GM08714 (cell line): ENCODE data around the gene IL1RAPL2.
"Not testable (repeated sequence)": the region's sequence is repeated elsewhere in the genome, so short reads cannot be mapped to it uniquely, and the experiment has no call there.

ENCODE experiments used
- H3K4me3 ChIP-seq: fragments of 200-500 bp; sonication (Bioruptor generic); 2 replicates; pipeline ENCODE4 v1.5.1; 2014; ENCODE audit warnings: mild to moderate bottlenecking, low read length, inconsistent platforms
- ZNF274 ChIP-seq: IDR thresholded peaks from 2 replicates; pipeline ENCODE4 v1.6.1; 2012; ENCODE audit warnings: mild to moderate bottlenecking, low read depth, low read length

The IL1RAPL2 gene

DNA sequence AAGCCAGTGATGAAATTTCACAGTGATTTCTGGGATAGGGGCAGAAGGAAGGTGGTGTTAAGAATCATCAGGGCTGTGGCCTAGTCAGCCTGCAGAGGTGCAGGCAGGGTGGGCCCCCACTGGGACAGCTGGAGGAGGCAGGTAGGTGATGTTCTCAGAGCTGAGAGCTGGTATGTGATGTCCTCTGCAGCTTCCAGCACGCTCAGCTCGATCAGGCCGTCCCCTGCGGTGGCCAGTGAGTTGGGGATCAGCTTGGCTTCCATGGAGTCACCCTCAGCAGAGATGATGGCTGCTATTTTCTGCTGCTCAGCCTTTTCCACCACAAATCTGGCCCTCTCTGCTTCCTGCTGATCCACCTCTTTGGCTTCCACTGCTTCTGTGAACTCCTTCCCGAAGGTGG, 81.1 kb downstream of the IL1RAPL2 start:
- H3K4me3 ChIP-seq: no peak overlapping the region
- TF ChIP-seq ZNF274: no peak

DNA sequence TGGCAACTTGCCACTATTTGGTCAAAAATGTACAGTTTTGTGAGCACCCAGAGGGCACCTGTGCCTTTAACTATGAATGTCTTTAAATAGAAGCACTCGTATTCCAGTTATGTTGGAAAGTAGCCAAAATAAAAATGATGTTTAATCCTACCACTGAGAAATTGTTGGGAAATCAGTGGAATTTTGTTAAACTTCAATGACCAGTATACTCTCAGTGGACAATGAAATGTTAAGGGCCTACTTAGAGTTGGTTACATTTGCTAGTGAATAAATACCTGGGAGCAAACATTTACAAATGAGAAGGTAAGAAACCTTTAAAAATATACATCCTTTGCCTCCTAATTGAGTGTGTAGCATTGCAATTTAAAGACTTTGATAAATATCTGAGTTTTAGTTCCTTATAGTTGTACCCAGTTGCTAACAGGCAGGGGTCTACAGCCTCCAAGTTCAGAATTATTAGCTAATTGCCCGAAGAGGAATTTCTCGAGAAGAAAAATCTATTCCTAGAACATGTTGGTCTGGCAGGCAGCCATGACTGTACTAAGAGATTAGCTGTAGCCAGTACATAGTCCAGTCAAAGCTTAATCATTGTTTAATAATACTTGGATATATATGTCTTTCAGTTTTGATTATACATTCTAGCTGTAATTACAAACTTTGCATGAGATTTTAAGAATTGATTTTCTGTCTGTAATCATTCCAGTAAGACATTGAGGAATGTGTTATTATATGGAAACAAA, 93.2 kb downstream of the IL1RAPL2 start:
- TF ChIP-seq ZNF274: no peak
- no peak overlapping the region for H3K4me3 ChIP-seq

DNA sequence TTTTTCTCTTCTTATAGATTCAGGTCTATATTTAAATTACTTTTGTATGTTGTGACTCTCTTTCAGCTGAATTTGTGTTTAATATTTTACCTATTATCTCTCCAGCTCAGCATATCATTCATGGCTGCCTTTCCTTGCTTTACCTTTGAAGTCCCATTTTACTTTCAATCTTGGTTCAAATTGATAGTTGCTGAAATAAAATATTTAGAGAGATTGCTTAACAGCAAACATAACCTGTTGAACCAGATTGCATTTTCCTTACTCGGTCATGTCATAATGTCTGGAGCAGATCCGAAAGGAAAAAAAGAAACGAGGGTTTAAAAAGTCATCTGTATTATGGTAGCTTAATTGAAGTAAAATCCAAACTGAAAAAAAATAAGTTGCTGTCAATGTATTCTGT, 94.1 kb downstream of the IL1RAPL2 start:
- no peak overlapping the region for H3K4me3 ChIP-seq
- TF ChIP-seq ZNF274: no peak

DNA sequence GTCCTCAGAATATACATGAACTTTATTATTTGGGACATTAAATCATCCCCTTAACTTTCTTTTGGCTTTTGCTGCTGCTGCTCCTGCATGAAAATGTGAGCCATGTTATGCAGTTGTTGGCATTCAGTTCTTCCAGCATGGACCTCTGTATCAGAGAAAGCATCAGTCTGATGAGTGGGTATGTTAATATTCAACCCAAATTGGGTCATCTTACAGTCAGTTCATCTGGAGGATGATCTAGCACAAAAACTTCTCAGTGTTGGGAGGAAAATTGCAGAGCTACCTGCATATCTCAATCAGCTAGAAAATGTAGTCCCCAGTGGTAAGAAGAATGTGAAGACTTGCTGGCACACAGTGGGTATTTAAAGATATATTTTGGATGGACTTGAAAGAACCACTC, 96.7 kb downstream of the IL1RAPL2 start:
- no peak for TF ChIP-seq ZNF274
- H3K4me3 ChIP-seq: no peak overlapping the region

DNA sequence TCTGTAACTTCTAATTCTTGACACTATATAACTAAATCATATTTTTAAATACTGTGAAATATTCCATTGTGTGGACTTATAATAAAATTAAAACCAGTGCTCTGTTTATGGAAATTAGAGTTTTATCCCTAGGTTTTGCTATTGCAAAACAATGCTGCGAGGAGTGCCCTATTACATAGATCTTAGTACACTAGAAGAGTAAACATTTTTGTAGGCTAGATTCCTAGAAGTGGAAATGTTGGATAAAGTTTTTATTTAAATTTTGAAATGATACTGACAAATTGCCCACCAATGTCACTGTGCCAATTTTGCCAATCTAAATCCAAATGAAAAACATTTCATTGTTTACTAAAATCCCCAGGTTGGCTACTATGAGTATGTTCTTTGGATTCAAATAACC, 99.7 kb downstream of the IL1RAPL2 start:
- no peak overlapping the region for H3K4me3 ChIP-seq
- TF ChIP-seq ZNF274: no peak

DNA sequence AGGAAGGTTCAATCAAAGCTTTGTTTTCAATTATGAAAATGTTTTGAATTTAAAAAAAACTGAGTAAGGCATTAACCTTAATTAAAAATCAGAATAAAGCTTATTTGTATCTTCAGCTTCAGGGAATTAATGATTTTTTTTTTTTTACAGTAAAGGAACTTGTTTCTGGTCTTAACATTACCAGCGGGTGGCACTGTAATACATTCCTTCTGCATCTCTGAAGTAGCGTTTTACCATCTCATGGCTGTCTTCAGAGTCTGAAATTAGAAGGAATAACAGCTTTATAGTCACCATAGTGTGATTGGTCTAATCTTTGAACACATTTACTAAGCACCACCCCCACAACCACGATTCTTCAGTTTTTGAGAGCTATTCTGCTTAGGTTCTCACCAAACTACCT, 102.6 kb downstream of the IL1RAPL2 start:
- TF ChIP-seq ZNF274: no peak
- no peak overlapping the region for H3K4me3 ChIP-seq

DNA sequence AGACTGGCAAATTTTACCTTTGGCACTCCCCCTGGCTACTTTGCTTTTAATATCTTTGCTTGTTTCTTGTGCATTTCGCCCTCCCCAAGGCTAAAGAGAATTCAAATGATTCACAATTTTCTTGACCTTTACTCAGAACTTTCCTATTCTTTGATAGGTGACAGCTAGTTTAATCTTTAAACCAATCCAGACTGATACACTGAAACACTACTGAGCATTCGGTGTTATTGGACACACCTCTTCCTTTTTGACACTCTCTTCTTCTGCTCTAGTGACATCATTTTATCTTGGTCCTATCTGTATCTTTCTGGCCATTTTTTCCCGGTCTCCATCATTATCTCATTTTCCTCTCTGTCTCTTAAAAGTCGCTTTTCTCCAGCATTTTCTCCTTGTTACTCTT, 103.1 kb downstream of the IL1RAPL2 start:
- no peak for TF ChIP-seq ZNF274

DNA sequence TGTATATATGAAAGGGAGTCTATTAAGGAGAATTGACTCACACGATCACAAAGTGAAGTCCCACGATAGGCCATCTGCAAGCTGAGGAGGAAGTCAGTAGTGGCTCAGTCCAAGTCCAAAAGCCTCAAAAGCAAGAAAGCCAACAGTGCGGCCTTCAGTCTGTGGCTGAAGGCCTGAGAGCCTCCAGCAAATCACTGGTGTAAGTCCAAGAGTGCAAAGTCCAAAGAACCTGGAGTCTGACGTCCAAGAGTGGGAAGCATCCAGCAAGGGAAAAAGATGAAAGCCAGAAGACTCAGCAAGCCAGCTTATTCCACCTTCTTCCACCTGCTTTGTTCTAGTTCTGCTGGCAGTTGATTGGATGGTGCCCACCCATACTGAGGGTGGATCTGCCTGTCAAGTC, 104.1 kb downstream of the IL1RAPL2 start:
- no peak overlapping the region for H3K4me3 ChIP-seq
- no peak for TF ChIP-seq ZNF274

More for the DNA sequence above, 103.1 kb downstream of the IL1RAPL2 start:
- no peak overlapping the region for H3K4me3 ChIP-seq

DNA sequence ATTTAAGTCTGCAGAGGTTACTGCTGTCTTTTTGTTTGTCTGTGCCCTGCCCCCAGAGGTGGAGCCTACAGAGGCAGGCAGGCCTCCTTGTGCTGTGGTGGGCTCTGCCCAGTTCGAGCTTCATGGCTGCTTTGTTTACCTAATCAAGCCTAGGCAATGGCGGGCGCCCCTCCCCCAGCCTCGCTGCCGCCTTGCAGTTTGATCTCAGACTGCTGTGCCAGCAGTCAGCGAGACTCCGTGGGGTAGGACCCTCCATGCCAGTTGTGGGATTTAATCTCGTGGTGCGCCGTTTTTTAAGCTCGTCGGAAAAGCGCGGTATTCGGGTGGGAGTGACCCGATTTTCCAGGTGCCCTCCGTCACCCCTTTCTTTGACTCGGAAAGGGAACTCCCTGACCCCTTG, 111.5 kb downstream of the IL1RAPL2 start:
- not testable (repeated sequence) for H3K4me3 ChIP-seq

DNA sequence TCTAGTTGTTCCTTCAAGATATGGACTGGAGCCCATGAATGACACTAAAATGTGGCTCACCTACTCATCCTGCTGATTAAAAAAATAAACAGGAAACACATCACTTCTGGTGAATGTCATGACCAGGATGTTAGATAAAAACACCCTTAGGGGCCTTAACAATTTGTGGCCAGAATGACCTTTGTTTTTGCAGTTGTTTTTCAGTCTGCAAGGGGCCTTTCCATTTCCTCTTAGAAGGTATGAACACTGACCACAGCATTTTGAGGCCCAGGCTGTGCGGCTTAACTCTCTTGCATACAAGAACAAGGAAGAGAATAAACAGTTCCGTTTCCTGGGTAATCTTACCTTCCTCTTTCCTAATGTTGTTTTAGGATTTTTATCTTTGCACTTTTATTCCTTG, 113.2 kb downstream of the IL1RAPL2 start:
- no peak for TF ChIP-seq ZNF274
- no peak overlapping the region for H3K4me3 ChIP-seq

DNA sequence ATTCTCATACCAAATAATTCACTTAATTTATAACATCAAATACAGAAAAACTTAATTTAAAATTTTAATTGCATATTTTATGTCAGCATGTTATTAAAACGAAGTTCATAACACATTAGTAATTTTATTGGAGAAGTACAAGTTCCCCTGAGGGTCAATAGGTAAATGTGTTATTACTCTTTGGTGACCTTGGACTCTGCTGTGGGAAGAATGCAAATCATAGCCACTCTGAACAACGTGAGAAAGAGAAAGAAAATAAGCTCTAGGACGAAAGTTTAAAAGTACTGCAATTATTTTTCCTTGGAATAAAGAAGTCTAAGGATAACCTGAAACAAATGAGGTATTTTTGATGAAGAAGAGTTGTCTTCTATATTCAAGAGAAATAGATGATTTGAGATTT, 115.2 kb downstream of the IL1RAPL2 start:
- H3K4me3 ChIP-seq: no peak overlapping the region
- no peak for TF ChIP-seq ZNF274

DNA sequence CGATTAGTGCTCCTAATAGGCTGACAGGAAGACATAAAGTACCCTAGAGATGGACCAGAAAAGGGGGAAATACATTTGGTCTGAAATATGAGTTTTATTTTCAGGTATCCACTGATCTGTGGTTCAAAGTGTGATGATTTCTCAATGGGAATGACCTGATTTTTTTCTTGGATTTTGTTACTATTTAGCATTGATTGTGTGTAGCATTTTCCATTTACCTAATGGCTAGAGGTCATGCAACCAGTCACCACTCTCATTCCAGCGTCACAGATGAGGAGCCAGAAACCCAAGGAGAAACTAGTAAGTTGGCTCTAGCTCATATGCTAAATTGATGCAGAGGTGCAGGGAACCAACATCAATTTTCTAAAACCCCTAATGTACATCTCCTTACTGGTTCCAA, 118.1 kb downstream of the IL1RAPL2 start:
- H3K4me3 ChIP-seq: no peak overlapping the region
- TF ChIP-seq ZNF274: no peak

DNA sequence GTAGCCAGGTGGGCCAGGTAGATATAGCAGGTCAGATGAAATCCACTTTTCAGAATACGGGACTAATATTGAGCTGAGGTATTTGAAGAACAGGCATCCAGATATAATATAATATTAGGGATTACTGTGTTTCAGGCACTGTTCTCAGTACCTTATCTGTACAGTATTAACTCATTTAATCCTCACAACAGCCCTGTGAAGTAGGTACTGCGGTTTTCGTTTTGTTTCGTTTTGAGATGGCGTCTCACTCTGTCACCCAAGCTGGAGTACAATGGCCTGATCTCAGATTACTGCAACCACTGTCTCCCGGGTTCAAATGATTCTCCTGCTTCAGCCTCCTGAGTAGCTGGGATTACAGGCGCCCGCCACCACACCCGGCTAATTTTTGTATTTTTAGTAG, 129.6 kb downstream of the IL1RAPL2 start:
- TF ChIP-seq ZNF274: no peak
- H3K4me3 ChIP-seq: no peak overlapping the region

DNA sequence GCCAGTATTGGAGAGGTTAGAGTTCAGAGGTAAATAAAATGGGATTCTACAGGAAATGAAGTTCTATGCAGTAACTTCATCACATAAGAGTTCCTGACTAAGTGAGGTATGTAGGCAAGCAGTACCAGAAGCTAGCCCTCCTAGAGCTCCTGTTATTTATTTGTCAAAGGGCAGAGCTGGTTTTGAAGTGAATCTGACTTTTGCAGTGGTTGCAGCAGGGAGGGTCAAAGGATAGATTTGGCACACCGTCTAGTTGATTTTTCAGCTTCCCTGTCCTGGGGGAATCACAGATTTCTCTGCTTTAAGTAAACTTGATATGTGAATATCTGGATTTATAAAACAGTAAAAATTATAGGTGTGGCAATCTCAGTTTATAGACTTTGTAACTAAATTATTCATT, 130.7 kb downstream of the IL1RAPL2 start:
- no peak overlapping the region for H3K4me3 ChIP-seq
- no peak for TF ChIP-seq ZNF274

DNA sequence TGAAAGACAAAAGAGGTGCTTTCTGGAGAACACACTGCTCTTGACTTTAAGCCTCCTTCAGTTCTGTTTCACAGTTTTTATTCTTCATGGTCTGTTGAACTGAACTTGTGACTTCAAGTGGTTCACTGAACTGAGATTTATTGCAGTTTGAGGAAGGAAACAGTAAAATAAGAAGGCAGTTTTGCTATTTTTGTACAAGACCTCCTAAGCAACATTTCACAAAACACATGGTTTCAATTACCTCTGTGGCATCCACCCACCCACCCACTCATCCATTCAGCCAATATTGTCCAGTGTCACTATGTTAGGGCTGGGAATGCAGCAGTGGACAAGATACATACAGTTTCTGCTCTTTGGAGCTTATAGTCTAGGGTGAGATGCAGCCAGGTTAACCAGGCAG, 131.3 kb downstream of the IL1RAPL2 start:
- H3K4me3 ChIP-seq: no peak overlapping the region
- no peak for TF ChIP-seq ZNF274

DNA sequence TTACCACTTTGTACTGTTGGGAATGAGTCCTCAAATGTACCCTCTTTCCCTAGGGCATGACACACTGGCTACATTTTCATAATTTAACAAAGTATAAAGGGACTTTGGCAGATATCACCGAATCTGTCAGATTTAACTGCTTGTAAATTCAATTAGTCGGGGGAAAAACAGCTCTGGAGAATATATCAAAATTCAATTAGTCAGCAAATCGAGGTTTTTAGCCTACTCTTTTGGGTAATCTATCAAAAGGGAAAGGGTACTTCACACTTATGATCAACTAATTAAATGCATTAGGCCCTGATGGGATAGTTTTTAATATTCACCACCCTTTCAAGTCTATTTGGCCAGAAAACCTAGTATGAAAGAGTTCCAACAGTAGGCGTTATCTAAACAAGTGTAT, 141.0 kb downstream of the IL1RAPL2 start:
- no peak for TF ChIP-seq ZNF274
- no peak overlapping the region for H3K4me3 ChIP-seq

DNA sequence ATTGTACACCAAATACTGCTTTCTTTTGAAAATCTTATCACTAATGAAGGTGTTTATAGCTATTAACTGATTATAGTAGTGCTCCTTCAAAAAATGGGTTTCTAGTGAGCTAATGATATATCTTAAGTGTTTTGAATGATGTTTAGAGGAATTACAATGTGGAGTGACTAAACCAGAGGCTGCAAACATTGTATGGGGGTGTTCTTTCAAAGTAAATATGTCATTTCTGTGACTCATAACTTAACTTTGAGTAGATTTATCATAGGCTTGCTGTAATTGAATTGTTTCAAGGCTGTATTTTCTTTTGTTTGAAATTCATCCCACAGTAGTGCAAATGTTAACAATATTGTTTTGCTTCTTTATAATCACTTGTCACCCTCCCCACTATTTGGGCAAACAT, 141.6 kb downstream of the IL1RAPL2 start:
- no peak for TF ChIP-seq ZNF274

More for the DNA sequence above, 141.6 kb downstream of the IL1RAPL2 start:
- H3K4me3 ChIP-seq: no peak overlapping the region
